ENCODE results near the gene TIMP2. TPM values are rescaled to one million over a fixed set of nuclear protein-coding genes. Genes with fewer than 3 reads are reported as not detected.

The TIMP2 gene, protein sequence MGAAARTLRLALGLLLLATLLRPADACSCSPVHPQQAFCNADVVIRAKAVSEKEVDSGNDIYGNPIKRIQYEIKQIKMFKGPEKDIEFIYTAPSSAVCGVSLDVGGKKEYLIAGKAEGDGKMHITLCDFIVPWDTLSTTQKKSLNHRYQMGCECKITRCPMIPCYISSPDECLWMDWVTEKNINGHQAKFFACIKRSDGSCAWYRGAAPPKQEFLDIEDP
- total RNA-seq (100 to 1,000 TPM in 1 of 6 donors, 10 to 100 TPM in 5; 39.9 to 128 (median 57.6) TPM), polyA plus RNA-seq (10 to 100 TPM; 22.2 to 42.7 TPM)

DNA sequence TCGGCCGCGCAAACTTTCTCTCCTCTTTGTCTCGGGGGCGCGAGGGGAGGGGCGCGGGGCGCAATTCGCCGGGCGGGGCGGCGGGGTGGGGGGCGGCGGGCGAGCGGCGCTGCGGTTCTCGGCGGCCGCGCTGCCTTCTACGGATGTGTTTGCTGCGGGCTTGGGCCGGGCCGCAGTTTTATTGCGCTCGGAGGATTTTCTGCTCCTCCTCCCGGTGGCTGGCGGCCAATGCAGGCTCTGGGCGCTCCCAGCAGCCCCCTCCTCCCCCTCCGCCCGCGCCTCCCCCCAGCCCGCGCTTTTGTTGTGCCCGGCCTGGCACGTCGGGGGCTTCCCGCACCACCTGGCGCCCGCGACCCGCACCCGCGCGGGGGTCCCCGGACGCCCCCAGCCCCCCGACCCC, at the start of gene TIMP2:
Gene TIMP2, minus strand, starts transcription at position 154 of the 400 bp plus-strand sequence. CDS start 299 bp downstream, outside the sequence.
- ATAC-seq: peak; percentile 46 to 68 (median 52)
- no peaks in the 10 kb centered on the region for H3K27me3 ChIP-seq
- TF ChIP-seq, protein P1, sequence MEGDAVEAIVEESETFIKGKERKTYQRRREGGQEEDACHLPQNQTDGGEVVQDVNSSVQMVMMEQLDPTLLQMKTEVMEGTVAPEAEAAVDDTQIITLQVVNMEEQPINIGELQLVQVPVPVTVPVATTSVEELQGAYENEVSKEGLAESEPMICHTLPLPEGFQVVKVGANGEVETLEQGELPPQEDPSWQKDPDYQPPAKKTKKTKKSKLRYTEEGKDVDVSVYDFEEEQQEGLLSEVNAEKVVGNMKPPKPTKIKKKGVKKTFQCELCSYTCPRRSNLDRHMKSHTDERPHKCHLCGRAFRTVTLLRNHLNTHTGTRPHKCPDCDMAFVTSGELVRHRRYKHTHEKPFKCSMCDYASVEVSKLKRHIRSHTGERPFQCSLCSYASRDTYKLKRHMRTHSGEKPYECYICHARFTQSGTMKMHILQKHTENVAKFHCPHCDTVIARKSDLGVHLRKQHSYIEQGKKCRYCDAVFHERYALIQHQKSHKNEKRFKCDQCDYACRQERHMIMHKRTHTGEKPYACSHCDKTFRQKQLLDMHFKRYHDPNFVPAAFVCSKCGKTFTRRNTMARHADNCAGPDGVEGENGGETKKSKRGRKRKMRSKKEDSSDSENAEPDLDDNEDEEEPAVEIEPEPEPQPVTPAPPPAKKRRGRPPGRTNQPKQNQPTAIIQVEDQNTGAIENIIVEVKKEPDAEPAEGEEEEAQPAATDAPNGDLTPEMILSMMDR (IDR thresholded peaks at IDR 0.05): peak in 2 of 4 donors; percentile 18 to 19
- intact Hi-C loops (cut with DNase I): loop anchor here in 2 of 3 donors (10.0 kb wide), 1 partner anchor 50 kb away; no protein-coding TSS in a partner anchor
- FAIRE-seq: no peak
- H3K4me3 ChIP-seq: peak within 1 kb of the TSS; percentile 57 to 74 (median 73)
- peak; percentile 80 to 95 (median 90) for DNase-seq
- H3K36me3 ChIP-seq: no peaks in the 10 kb centered on the region
- WGBS, 2 donors: 0 to 1% methylated on average over 11 to 52 of the region's 52 CpGs
- peaks cover 18 to 32% (median 21%) of the 10 kb centered on the region in 3 donors for H3K4me1 ChIP-seq
- no peaks in the 10 kb centered on the region for H3K9me3 ChIP-seq
- H3K27ac ChIP-seq: peak within 1 kb of the TSS; percentile 57 to 91 (median 86)

DNA sequence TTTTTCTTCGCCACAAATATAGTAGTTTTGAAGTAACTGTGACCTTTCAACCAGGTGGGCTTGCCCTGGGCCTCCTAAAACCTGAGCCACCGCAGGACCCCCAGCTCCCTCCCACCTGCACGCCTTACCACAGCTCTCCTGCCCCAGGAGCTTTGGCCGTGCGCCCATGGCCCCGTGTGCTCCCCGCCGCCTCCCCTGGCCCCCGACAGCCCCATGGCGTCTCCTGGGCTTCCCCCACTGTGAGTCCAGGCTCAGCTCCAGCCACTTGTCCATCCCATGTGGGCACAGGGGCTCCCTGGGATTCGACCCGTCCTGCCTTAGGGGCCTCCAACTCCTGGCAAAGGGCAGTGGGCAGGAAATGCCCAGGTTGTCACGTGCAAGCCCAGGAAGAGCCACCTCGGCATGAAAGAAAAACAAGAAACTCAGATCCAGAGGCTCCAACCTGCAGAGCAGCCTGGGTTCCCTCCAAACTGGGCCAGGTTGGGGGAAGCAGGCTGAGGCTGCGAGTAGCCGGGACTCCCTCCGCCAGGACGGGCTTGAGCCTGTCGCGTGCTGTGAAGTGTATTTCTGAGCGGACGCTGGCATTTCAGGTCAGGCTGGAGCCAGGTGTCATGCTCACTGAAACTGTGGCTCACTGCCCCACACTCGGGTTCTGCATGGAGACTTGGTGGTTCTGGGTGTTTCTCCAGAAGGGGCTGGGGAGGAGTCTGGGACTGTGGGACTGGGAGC, 48.8 kb upstream of the TIMP2 start:
- Histone ChIP-seq H3K27me3 (no peaks in the 10 kb centered on the region), H3K4me3 (no peak overlapping the region), H3K36me3 (no peaks in the 10 kb centered on the region), H3K27ac (no peak overlapping the region), H3K4me1 (peaks cover 6 to 13% (median 8%) of the 10 kb centered on the region in 3 donors), H3K9me3 (no peaks in the 10 kb centered on the region)
- intact Hi-C loops (cut with DNase I): loop anchor here in 1 of 3 donors (5.0 kb wide), 2 partner anchors 107 to 477 kb away; no protein-coding TSS in a partner anchor
- 79 to 82% methylated on average over 23 of the region's 23 CpGs for WGBS, 2 donors
- peak in 2 of 6 donors; percentile 53 to 79 for DNase-seq
- no peak for FAIRE-seq
- TF ChIP-seq, protein P1 (IDR thresholded peaks at IDR 0.05): no peak
- no peak for ATAC-seq

DNA sequence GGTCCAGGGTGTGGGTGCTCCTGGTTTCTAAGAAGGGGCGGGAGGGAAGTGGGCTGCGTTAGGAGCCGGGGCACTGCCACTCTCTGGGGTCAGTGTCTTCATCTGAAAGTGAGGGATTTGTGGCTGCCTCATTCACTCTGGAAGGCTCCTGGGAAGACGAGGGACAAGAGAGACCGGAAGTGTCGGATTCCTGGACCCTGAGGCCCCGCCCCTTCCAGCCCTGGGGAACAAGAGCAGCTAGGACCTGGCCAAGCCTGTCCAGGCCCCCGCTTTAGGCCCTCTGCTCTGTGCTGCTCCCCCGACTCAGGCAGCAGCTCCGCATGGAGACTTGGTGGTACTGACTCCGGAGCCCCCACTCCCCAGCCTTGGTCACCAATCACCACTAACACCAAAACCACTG, 48.0 kb upstream of the TIMP2 start:
- H3K27ac ChIP-seq: no peak overlapping the region
- intact Hi-C loops (cut with DNase I): loop anchor here in 1 of 3 donors (5.0 kb wide), 2 partner anchors 106 to 476 kb away; no protein-coding TSS in a partner anchor
- TF ChIP-seq, protein P1 (IDR thresholded peaks at IDR 0.05): no peak
- H3K36me3 ChIP-seq: no peaks in the 10 kb centered on the region
- no peak for ATAC-seq
- H3K9me3 ChIP-seq: no peaks in the 10 kb centered on the region
- no peak for FAIRE-seq
- DNase-seq: peak in 1 of 6 donors; percentile 72
- WGBS, 2 donors: 75 to 78% methylated on average over 11 of the region's 11 CpGs
- peaks cover 6 to 13% (median 8%) of the 10 kb centered on the region in 3 donors for H3K4me1 ChIP-seq
- H3K27me3 ChIP-seq: no peaks in the 10 kb centered on the region
- H3K4me3 ChIP-seq: no peak overlapping the region

DNA sequence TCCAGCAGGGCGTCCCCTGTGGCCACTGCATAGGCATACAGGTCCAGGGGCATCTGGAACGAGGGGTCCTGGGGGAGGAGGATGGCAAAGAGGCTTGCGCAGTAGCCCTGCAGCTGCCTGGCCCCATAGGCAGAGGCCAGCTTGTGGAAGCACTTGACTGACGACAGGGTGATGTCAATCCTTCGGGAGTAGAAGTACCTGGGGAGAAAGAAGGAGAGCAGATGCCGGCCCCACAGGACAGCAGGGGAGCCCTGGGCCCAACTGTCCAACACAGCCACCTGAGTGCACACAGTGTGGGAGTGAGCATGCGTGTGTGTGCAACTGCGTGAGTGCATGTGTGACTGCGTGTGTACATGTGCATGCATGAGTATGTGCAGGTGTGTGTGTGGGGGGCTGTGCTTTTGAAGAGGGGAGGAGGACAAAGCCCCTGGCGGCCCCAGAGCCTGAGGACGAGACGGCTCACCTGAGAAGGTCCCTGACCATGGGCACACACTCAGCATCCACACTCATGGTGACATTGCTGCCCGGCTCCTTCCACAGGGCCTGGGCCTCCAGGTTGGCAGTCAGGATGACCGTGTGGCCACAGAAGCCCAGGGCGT, 47.4 kb upstream of the TIMP2 start:
- 86 to 91% methylated on average over 15 of the region's 15 CpGs for WGBS, 2 donors
- Histone ChIP-seq H3K4me3 (no peak overlapping the region), H3K4me1 (peaks cover 6 to 13% (median 8%) of the 10 kb centered on the region in 3 donors), H3K27ac (no peak overlapping the region), H3K9me3 (no peaks in the 10 kb centered on the region), H3K36me3 (no peaks in the 10 kb centered on the region), H3K27me3 (no peaks in the 10 kb centered on the region)
- peak in 1 of 6 donors; percentile 72 for DNase-seq
- ATAC-seq: no peak
- intact Hi-C loops (cut with DNase I): loop anchor here in 1 of 3 donors (5.0 kb wide), 2 partner anchors 105 to 475 kb away; no protein-coding TSS in a partner anchor
- no peak for FAIRE-seq
- TF ChIP-seq, protein P1 (IDR thresholded peaks at IDR 0.05): no peak
